ENCODE data around the gene CLEC5A.

GRCh38 chr7:141946796-141947195 lies at the start of gene CLEC5A:
- no peak for TF ChIP-seq EZH2 (IDR thresholded peaks at IDR 0.05; ENCODE audit: insufficient read depth, poor library complexity, severe bottlenecking)
- TF ChIP-seq EZH2phosphoT487 (IDR thresholded peaks at IDR 0.05; ENCODE audit: insufficient read depth, low read depth) = no peak
